Activated CD8-positive, alpha-beta memory T cell treated with anti-CD3 and anti-CD28 coated beads for 24 hours (primary cell): ENCODE measurements around the gene SPON2.
A peak's percentile ranks its signal among the peaks of the same experiment; 100 is the strongest.
"Not testable (repeated sequence)": the region's sequence is repeated elsewhere in the genome, so short reads cannot be mapped to it uniquely, and the experiment has no call there.

Experiments
- DNase-seq: peaks from one replicate; pipeline ENCODE4 v3.0.0-alpha.2; 2020

Gene SPON2

DNA sequence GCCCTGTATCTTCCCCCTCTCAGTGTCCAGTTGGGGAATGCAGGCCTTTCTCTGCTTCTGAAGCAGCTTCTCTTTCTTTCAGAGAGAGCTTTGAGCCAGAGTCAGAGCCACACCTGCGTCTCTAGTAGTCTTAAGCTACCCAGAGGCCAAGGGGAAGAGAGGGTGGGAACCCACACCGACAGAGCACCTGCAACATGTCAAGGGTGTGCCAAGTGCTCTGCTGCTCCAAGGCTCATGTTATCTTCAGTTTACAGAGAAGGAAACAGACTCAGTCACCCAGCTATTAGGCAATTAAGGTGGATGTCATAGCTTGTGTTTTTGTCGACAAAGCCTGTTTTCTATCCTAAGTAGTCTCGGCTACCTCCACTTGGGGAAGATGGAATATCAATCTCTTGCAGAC, 36.3 kb downstream of the SPON2 start:
- no peak for DNase-seq

DNA sequence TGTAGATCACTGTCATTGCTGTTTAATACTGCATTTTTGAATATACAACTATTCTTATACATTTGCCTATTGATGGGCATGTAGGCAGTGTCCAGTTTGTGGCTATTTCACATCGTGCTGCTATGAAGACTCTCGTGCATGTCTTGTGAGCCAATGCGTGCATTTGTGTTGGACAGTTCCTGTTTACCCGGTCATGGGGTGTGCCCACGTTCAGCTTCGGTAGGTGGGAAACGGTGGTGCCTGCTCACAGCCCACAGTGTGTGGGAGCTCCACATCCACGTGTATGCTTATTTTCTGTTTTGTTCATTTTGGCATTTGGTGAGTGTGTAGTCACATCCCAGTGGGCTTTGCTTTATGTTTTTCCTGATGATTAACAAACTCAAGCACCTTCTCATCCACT, 39.4 kb downstream of the SPON2 start:
- no peak for DNase-seq

GRCh38 chr4:1130316-1131186, 41.8 kb downstream of the SPON2 start:
- peak; percentile 90 for DNase-seq

DNA sequence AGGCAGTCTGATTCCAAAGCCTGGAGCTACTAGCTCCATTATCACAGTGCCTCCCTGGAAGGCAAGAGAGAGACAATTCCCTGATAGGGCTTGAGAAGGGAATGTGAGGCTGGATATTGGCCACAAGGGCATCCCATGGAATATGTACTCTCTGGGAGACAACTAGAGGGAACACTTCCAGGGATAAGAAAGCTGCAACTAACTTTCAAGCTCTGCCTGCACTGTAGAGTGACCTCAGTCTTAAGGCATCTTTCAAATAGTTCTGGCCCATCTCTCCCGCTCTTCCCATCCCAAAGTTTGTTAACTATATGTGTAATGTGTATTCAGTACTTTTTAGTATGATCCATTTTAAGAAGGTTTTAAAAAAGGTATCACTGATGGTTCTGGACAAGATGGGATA, 45.9 kb downstream of the SPON2 start:
- DNase-seq = no peak

- not testable (repeated sequence) for DNase-seq
Measured at GRCh38 chr4:1125466-1125865, 46.9 kb downstream of the SPON2 start.

DNA sequence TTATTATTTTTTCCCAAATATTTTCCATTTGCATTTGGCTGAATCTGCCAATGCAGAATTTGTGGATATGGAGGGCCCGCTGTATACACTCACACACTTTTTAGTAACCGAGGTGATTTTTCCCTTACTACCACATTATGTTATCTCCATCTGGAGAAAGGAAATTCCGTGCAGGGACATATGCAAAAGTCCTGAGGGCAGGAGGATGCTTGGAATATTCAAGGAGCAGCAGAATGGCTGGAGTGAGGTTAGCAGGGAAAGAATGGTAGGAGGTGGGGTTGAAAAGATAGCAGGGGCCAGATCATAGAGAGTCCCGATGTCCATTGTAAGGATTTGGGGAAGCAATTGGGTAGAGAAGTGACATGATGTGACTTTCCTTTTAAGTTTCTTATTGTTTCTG, 47.6 kb downstream of the SPON2 start:
- DNase-seq = no peak

- DNase-seq = no peak
Measured at GRCh38 chr4:1122505-1122904, 49.9 kb downstream of the SPON2 start.
